GM23338 (cell line): Measurements from ENCODE around the gene RIN3. TPM values are rescaled to one million over a fixed set of nuclear protein-coding genes. Genes with fewer than 3 reads are reported as not detected.

ENCODE experiments used
- ATAC-seq: fragments of 200-7000 bp; cut with Tn5 transposase; 3 replicates; pipeline ENCODE4 v1.9.1; 2020
- DNase-seq: peaks from one replicate; pipeline ENCODE4 v3.0.0-alpha.2; 2015; ENCODE audit warnings: low spot score
- H2AFZ ChIP-seq: fragments of 200-600 bp; sonication (generic); 2 replicates; pipeline ENCODE4 v1.8.0; 2016; ENCODE audit warnings: antibody characterized with exemption, mild to moderate bottlenecking, moderate library complexity
- H3F3A ChIP-seq: fragments of 200-600 bp; sonication (generic); replicated peaks from 2 replicates; pipeline ENCODE4 v1.8.0; 2017; ENCODE audit warnings: antibody characterized with exemption, mixed run types, low read depth
- H3K27ac ChIP-seq: fragments of 200-600 bp; sonication (generic); 2 replicates; pipeline ENCODE4 v1.6.1; 2016; ENCODE audit warnings: low read depth
- H3K27me3 ChIP-seq: fragments of 200-600 bp; sonication (generic); 2 replicates; pipeline ENCODE4 v1.8.0; 2016; ENCODE audit warnings: mild to moderate bottlenecking, mixed run types, moderate library complexity; ENCODE audit not compliant: insufficient read depth
- H3K36me3 ChIP-seq: fragments of 200-600 bp; sonication (generic); 2 replicates; pipeline ENCODE4 v1.8.0; 2016; ENCODE audit warnings: mild to moderate bottlenecking; ENCODE audit not compliant: insufficient read depth
- H3K4me1 ChIP-seq: fragments of 200-600 bp; sonication (generic); 2 replicates; pipeline ENCODE4 v1.8.0; 2016; ENCODE audit warnings: mild to moderate bottlenecking, moderate library complexity; ENCODE audit not compliant: insufficient read depth
- H3K4me2 ChIP-seq: fragments of 200-600 bp; sonication (generic); 2 replicates; pipeline ENCODE4 v1.7.1; 2017; ENCODE audit warnings: mixed run types
- H3K4me3 ChIP-seq: fragments of 200-600 bp; sonication (generic); 2 replicates; pipeline ENCODE4 v1.6.1; 2016; ENCODE audit warnings: mixed run types
- H3K79me2 ChIP-seq: fragments of 200-600 bp; sonication (generic); replicated peaks from 2 replicates; pipeline ENCODE4 v1.8.0; 2017; ENCODE audit warnings: mild to moderate bottlenecking; ENCODE audit not compliant: insufficient read depth
- H3K9me2 ChIP-seq: fragments of 200-600 bp; sonication (generic); 2 replicates; pipeline ENCODE4 v1.8.0; 2017; ENCODE audit not compliant: insufficient read depth
- H4K20me1 ChIP-seq: fragments of 200-600 bp; sonication (generic); replicated peaks from 2 replicates; pipeline ENCODE4 v1.8.0; 2017; ENCODE audit warnings: mild to moderate bottlenecking; ENCODE audit not compliant: insufficient read depth
- H3K27ac Mint-ChIP-seq: 2 replicates; pipeline ENCODE4 v1.8.0; 2020; ENCODE audit warnings: inconsistent platforms, mild to moderate bottlenecking, moderate library complexity, mixed read lengths
- H3K27me3 Mint-ChIP-seq: 3 replicates; pipeline ENCODE4 v1.8.0; 2022; ENCODE audit warnings: low read depth, mild to moderate bottlenecking, moderate library complexity, mixed read lengths, inconsistent platforms; ENCODE audit not compliant: insufficient read depth, poor library complexity
- H3K36me3 Mint-ChIP-seq: 3 replicates; pipeline ENCODE4 v1.8.0; 2021; ENCODE audit warnings: low read depth, mild to moderate bottlenecking, inconsistent platforms, moderate library complexity, mixed read lengths
- H3K4me1 Mint-ChIP-seq: 3 replicates; pipeline ENCODE4 v1.8.0; 2020; ENCODE audit warnings: mild to moderate bottlenecking, inconsistent platforms, mixed read lengths
- H3K4me3 Mint-ChIP-seq: 3 replicates; pipeline ENCODE4 v1.8.0; 2021; ENCODE audit warnings: moderate library complexity, mild to moderate bottlenecking, inconsistent platforms, mixed read lengths
- H3K9me3 Mint-ChIP-seq: 3 replicates; pipeline ENCODE4 v1.8.0; 2020; ENCODE audit warnings: moderate library complexity, mild to moderate bottlenecking, inconsistent platforms, mixed read lengths
- CTCF ChIP-seq, 2 experiments: fragments of 200-600 bp in 1 of 2; sonication (generic) in 1 of 2; conservative IDR thresholded peaks; 2 replicates each; pipeline versions ENCODE4 v1.5.1 to v1.6.1; 2016 to 2017; ENCODE audit warnings: antibody characterized with exemption in 2 of 2, low read depth in 2 of 2, mild to moderate bottlenecking in 2 of 2, moderate library complexity in 1 of 2
- EZH2 ChIP-seq: fragments of 200-600 bp; sonication (generic); IDR thresholded peaks from one replicate; pipeline ENCODE4 v1.8.0; 2017; ENCODE audit warnings: antibody characterized with exemption, mild to moderate bottlenecking, low read depth; ENCODE audit not compliant: unreplicated experiment
- EZH2phosphoT487 ChIP-seq: fragments of 200-600 bp; sonication (generic); IDR thresholded peaks from one replicate; pipeline ENCODE4 v1.8.1; 2018; ENCODE audit warnings: antibody characterized with exemption; ENCODE audit not compliant: unreplicated experiment
- REST ChIP-seq: IDR thresholded peaks from one replicate; pipeline ENCODE4 v1.6.1; 2018; ENCODE audit warnings: antibody characterized with exemption; ENCODE audit not compliant: unreplicated experiment
- STAT1 ChIP-seq: IDR thresholded peaks from one replicate; pipeline ENCODE4 v1.6.1; 2016; ENCODE audit warnings: antibody characterized with exemption; ENCODE audit not compliant: unreplicated experiment
- ZNF331 ChIP-seq: fragments of 250-450 bp; sonication (Bioruptor Pico); IDR thresholded peaks from 2 replicates; pipeline ENCODE4 v1.5.0; 2020; ENCODE audit warnings: low read depth, mild to moderate bottlenecking, moderate library complexity
- ZNF462 ChIP-seq: fragments of 250-450 bp; sonication (Bioruptor Pico); IDR thresholded peaks from 2 replicates; pipeline ENCODE4 v1.5.0; 2020; ENCODE audit warnings: mild to moderate bottlenecking, moderate library complexity
- polyA plus RNA-seq: library from polyadenylated mRNA; unstranded; fragments of >200 nt; fragmentation: Nextera tagmentation; extraction: Ambion mirVana; gene quantifications from 2 replicates; pipeline ENCODE4 v1.2.1, GENCODE V29; 2016
- total RNA-seq: library from RNA; depleted of rRNA; stranded (reverse); fragments of >200 nt; shearing (Covaris generic); gene quantifications from 2 replicates; pipeline ENCODE4 v1.2.3, GENCODE V29; 2014

Gene RIN3
- total and polyA plus RNA-seq, 2 experiments from 2014 or later: 0.97 to 1.5 TPM

GRCh38 chr14:92590176-92590575 is 76.6 kb downstream of the RIN3 start (continued):
- no peak for TF ChIP-seq REST
- no peak for TF ChIP-seq EZH2
- no peak for TF ChIP-seq STAT1
- no peak for TF ChIP-seq CTCF (conservative IDR thresholded peaks at IDR 0.05; ENCODE audit: low read depth in 2 of 2)

GRCh38 chr14:92590941-92591340 is 77.4 kb downstream of the RIN3 start:
- Histone ChIP-seq H3K4me2 (no peak overlapping the region), H3K27me3 (no peaks in the 10 kb centered on the region), H3F3A (no peaks in the 10 kb centered on the region), H4K20me1 (no peaks in the 10 kb centered on the region), H2AFZ (no peak overlapping the region), H3K36me3 (no peaks in the 10 kb centered on the region), H3K79me2 (no peaks in the 10 kb centered on the region), H3K4me3 (no peak overlapping the region), H3K4me1 (no peaks in the 10 kb centered on the region), H3K9me2 (no peaks in the 10 kb centered on the region), H3K27ac (no peak overlapping the region)
- ATAC-seq: no peak
- Mint-ChIP-seq H3K36me3 (no peaks in the 10 kb centered on the region), H3K27ac (no peak overlapping the region), H3K27me3 (peaks cover 4% of the 10 kb centered on the region), H3K9me3 (no peaks in the 10 kb centered on the region), H3K4me3 (no peak overlapping the region), H3K4me1 (no peaks in the 10 kb centered on the region; the same call in 2 of the 3 replicates)
- no peak for DNase-seq
- TF ChIP-seq REST (no peak), ZNF331 (CRISPR knock-in tag) (no peak), ZNF462 (CRISPR knock-in tag) (no peak), EZH2phosphoT487 (no peak)
